ENCODE results near the gene AUTS2. TPM values are rescaled to one million over a fixed set of nuclear protein-coding genes. Genes with fewer than 3 reads are reported as not detected.

The AUTS2 gene
- total RNA-seq, 4 donors from 2014 or later: 14.9 to 27.2 (median 17.5) TPM

DNA sequence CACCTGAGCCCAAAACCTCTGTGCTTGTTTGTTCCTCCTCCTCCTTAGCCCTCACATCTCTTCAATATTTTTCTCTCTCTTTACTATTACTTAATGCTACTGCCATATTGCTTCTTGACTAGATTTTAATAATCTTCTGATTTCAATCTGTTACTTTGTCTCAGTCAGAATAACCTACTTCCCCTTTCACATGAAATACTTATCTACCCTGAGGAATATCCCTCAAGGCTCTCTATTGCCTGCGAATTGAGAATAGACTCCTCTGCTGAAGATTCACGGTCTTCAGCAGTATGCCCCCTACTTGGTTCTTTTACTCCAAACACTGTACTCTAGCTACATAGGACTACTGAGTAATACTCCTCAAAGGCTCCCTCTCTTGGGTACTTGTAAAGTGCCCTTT, 430.3 kb downstream of the AUTS2 start:
- intact Hi-C loops (cut with DNase I): no loop called here
- no peak overlapping the region for H3K27ac ChIP-seq
- H3K4me1 ChIP-seq: peaks cover 0 to 9% of the 10 kb centered on the region in 2 donors
- no peaks in the 10 kb centered on the region for H3K9me3 ChIP-seq
- no peaks in the 10 kb centered on the region for H3K36me3 ChIP-seq
- no peak for DNase-seq
- no peak overlapping the region for H3K4me3 ChIP-seq (replicated peaks in 1 of 3)
- no peak for TF ChIP-seq POLR2A (IDR thresholded peaks at IDR 0.05)
- TF ChIP-seq, protein P1, sequence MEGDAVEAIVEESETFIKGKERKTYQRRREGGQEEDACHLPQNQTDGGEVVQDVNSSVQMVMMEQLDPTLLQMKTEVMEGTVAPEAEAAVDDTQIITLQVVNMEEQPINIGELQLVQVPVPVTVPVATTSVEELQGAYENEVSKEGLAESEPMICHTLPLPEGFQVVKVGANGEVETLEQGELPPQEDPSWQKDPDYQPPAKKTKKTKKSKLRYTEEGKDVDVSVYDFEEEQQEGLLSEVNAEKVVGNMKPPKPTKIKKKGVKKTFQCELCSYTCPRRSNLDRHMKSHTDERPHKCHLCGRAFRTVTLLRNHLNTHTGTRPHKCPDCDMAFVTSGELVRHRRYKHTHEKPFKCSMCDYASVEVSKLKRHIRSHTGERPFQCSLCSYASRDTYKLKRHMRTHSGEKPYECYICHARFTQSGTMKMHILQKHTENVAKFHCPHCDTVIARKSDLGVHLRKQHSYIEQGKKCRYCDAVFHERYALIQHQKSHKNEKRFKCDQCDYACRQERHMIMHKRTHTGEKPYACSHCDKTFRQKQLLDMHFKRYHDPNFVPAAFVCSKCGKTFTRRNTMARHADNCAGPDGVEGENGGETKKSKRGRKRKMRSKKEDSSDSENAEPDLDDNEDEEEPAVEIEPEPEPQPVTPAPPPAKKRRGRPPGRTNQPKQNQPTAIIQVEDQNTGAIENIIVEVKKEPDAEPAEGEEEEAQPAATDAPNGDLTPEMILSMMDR (IDR thresholded peaks at IDR 0.05): no peak
- WGBS, 2 donors: 91 to 97% methylated on average over 2 of the region's 2 CpGs
- H3K27me3 ChIP-seq: no peaks in the 10 kb centered on the region

DNA sequence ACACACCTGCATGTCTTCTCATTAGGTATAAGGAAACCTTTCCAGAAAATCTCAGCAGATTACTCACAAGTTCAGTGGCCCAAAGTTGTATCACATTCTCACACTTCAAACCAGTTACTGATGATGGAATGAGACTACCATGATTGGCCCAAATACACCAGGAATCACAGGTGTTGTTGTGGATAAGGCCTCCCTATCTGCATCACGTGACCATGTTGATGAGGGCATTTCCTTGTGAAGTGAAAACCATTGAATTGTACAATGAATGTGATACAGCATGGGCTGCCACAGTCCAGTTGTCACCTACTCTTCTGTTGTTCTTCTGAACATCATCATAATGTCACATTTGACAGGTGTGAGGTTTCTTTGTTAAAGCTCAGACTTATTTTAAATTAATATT, 431.7 kb downstream of the AUTS2 start:
- intact Hi-C loops (cut with DNase I): no loop called here
- DNase-seq: no peak

DNA sequence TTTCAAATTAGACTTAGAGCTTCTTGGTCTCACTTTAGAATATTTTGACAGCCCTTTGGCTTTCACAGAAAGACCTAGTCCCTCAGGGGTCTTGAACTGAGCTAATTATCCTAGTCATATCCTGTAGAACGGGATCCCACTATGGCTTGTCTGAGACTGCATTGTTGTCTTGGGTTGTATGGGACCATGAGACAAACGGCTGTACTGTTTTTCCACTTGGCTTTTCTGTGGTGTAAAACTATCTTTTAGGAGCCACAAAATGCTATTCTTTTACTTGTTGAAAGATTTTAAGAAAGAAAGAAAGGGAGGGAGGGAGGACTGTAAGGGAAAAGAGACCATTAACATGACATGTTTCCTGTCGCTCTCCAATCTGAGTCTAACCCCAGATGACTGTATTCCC, 432.5 kb downstream of the AUTS2 start:
- DNase-seq: no peak
- intact Hi-C loops (cut with DNase I): no loop called here
- WGBS, 2 donors: 84 to 88% methylated on average over 3 of the region's 3 CpGs
- Histone ChIP-seq H3K27me3 (no peaks in the 10 kb centered on the region), H3K36me3 (no peaks in the 10 kb centered on the region), H3K9me3 (no peaks in the 10 kb centered on the region), H3K4me1 (peaks cover 0 to 9% of the 10 kb centered on the region in 2 donors), H3K27ac (no peak overlapping the region), H3K4me3 (replicated peaks in 1 of 3) (no peak overlapping the region)
- no peak for TF ChIP-seq POLR2A (IDR thresholded peaks at IDR 0.05)
- TF ChIP-seq, protein P1 (IDR thresholded peaks at IDR 0.05): no peak

More for the DNA sequence above, 431.7 kb downstream of the AUTS2 start:
- WGBS, 2 donors: 100% methylated on average over 1 of the region's 1 CpG
- Histone ChIP-seq H3K4me3 (replicated peaks in 1 of 3) (no peak overlapping the region), H3K27ac (no peak overlapping the region), H3K9me3 (no peaks in the 10 kb centered on the region), H3K4me1 (peaks cover 0 to 9% of the 10 kb centered on the region in 2 donors), H3K36me3 (no peaks in the 10 kb centered on the region), H3K27me3 (no peaks in the 10 kb centered on the region)
- no peak for TF ChIP-seq POLR2A (IDR thresholded peaks at IDR 0.05)
- TF ChIP-seq, protein P1 (IDR thresholded peaks at IDR 0.05): no peak

DNA sequence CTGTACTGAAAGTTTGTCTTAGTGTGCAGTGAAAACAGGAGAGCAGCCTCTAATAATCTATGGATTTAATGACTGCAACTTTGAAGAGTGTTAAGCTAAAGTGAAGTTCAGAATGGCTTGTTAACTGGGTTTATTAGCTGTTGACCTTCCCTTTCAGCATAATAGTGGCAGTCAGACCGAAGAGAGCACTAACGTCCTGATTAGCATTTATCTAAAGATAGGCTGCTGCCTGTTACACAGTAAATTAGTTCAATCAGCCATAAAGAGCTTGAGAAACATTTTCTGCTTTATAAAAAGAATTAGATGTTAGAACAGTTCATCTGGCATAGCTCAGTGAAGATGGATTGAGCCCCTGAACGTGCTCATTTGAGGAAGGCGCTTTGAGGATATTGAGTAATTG, 433.0 kb downstream of the AUTS2 start:
- WGBS, 2 donors: 82 to 95% methylated on average over 4 of the region's 4 CpGs
- intact Hi-C loops (cut with DNase I): no loop called here
- no peak for DNase-seq
- Histone ChIP-seq H3K4me3 (replicated peaks in 1 of 3) (no peak overlapping the region), H3K4me1 (peaks cover 0 to 9% of the 10 kb centered on the region in 2 donors), H3K9me3 (no peaks in the 10 kb centered on the region), H3K27ac (no peak overlapping the region), H3K27me3 (no peaks in the 10 kb centered on the region), H3K36me3 (no peaks in the 10 kb centered on the region)
- no peak for TF ChIP-seq POLR2A (IDR thresholded peaks at IDR 0.05)
- TF ChIP-seq, protein P1 (IDR thresholded peaks at IDR 0.05): no peak

DNA sequence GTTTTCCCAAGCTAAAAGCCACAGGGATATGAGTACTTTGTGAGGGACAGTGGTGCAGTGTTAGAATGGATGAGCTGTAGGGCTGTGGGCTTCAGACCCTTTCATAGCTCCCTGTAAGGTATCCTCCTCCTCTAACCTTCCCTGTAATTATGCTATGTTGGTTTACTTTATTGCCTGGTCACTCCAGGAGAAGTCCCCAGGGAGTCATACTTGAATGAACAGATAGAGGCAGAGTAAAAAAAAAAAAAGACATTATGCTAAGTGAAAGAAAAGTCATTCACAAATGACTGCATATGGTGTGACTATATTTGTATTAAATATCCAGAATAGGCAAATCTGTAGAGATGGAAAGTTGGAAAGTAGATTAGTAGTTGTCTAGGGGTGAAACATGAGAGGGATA, 434.4 kb downstream of the AUTS2 start:
- Histone ChIP-seq H3K4me1 (peaks cover 0 to 9% of the 10 kb centered on the region in 2 donors), H3K27me3 (no peaks in the 10 kb centered on the region), H3K27ac (no peak overlapping the region), H3K4me3 (replicated peaks in 1 of 3) (no peak overlapping the region), H3K9me3 (no peaks in the 10 kb centered on the region), H3K36me3 (no peaks in the 10 kb centered on the region)
- TF ChIP-seq, protein P1 (IDR thresholded peaks at IDR 0.05): no peak
- no peak for TF ChIP-seq POLR2A (IDR thresholded peaks at IDR 0.05)
- no peak for DNase-seq
- intact Hi-C loops (cut with DNase I): no loop called here

Data from thyroid gland (tissue), 4 donors.